CD14-positive monocyte (primary cell): ENCODE measurements around the gene VSX1. TPM values are rescaled to one million over a fixed set of nuclear protein-coding genes. Genes with fewer than 3 reads are reported as not detected.

Experiments
- DNase-seq, 3 donors: peaks; one replicate each; pipeline ENCODE4 v3.0.0-alpha.2; 2011 to 2022
- H2AFZ ChIP-seq: 2 replicates; pipeline ENCODE4 v1.6.0; 2012; ENCODE audit warnings: mild to moderate bottlenecking, low read depth, low read length, inconsistent platforms; ENCODE audit not compliant: insufficient read depth, poor library complexity, severe bottlenecking
- H3K27ac ChIP-seq, 2 donors: 1 replicate in 1 of 2; 2 replicates in 1 of 2; pipeline ENCODE4 v1.5.1; 2012 to 2013; ENCODE audit warnings: low read length in 2 of 2, control low read depth in 1 of 2, inconsistent platforms in 1 of 2, low read depth in 1 of 2, mild to moderate bottlenecking in 1 of 2
- H3K27me3 ChIP-seq, 2 donors: one replicate each; pipeline versions ENCODE4 v1.6.0 to v1.6.1; 2011 to 2013; ENCODE audit warnings: low read length in 2 of 2; ENCODE audit not compliant: control insufficient read depth in 2 of 2, insufficient read depth in 2 of 2
- H3K36me3 ChIP-seq, 2 donors: replicated peaks in 1 of 2; 1 replicate in 1 of 2; 2 replicates in 1 of 2; pipeline versions ENCODE4 v1.5.1 to v1.6.1; 2012 to 2013; ENCODE audit warnings: low read length in 2 of 2, control low read depth in 1 of 2, inconsistent platforms in 1 of 2, mild to moderate bottlenecking in 1 of 2; ENCODE audit not compliant: insufficient read depth in 2 of 2, control insufficient read depth in 1 of 2
- H3K4me1 ChIP-seq, 2 donors: 1 replicate in 1 of 2; 2 replicates in 1 of 2; pipeline versions ENCODE4 v1.5.1 to v1.6.1; 2012 to 2013; ENCODE audit warnings: low read length in 2 of 2, control low read depth in 1 of 2, inconsistent platforms in 1 of 2, mild to moderate bottlenecking in 1 of 2, moderate library complexity in 1 of 2; ENCODE audit not compliant: insufficient read depth in 2 of 2, control insufficient read depth in 1 of 2
- H3K4me2 ChIP-seq: replicated peaks from 2 replicates; pipeline ENCODE3; 2012; ENCODE audit warnings: low read length, moderate library complexity, mild to moderate bottlenecking; ENCODE audit not compliant: poor library complexity, severe bottlenecking; ENCODE audit errors: extremely low read depth
- H3K4me3 ChIP-seq, 3 experiments: fragments of 200-600 bp in 1 of 3; sonication (generic) in 1 of 3; replicated peaks in 1 of 3; 1 replicate in 2 of 3; 2 replicates in 1 of 3; pipeline ENCODE4 v1.5.1; 2011 to 2013; ENCODE audit warnings: low read length in 3 of 3, mild to moderate bottlenecking in 3 of 3, control low read depth in 2 of 3, low read depth in 2 of 3, inconsistent platforms in 1 of 3, moderate library complexity in 1 of 3
- H3K79me2 ChIP-seq: 2 replicates; pipeline ENCODE4 v1.6.0; 2012; ENCODE audit warnings: mild to moderate bottlenecking, control low read depth, inconsistent platforms, low read length, moderate library complexity; ENCODE audit not compliant: insufficient read depth
- H3K9ac ChIP-seq: 2 replicates; pipeline ENCODE4 v1.6.0; 2017; ENCODE audit warnings: low read length, mild to moderate bottlenecking; ENCODE audit not compliant: insufficient read depth, poor library complexity, severe bottlenecking
- H3K9me3 ChIP-seq, 2 donors: replicated peaks in 1 of 2; 1 replicate in 1 of 2; 2 replicates in 1 of 2; pipeline versions ENCODE4 v1.5.1 to v1.6.1; 2012 to 2013; ENCODE audit warnings: low read length in 2 of 2, control low read depth in 1 of 2; ENCODE audit not compliant: control insufficient read depth in 1 of 2, insufficient read depth in 1 of 2
- H4K20me1 ChIP-seq: 2 replicates; pipeline ENCODE4 v1.6.0; 2012; ENCODE audit warnings: mild to moderate bottlenecking, low read length, control low read depth, moderate library complexity; ENCODE audit not compliant: insufficient read depth
- H3K27ac Mint-ChIP-seq, 7 donors: one replicate each; pipeline ENCODE4 v1.8.0; 2020; ENCODE audit warnings: mild to moderate bottlenecking in 7 of 7, mixed read lengths in 7 of 7, moderate library complexity in 6 of 7, inconsistent platforms in 2 of 7
- H3K27me3 Mint-ChIP-seq, 3 donors: one replicate each; pipeline ENCODE4 v1.8.0; 2021 to 2022; ENCODE audit warnings: low read depth in 3 of 3, mild to moderate bottlenecking in 3 of 3, mixed read lengths in 3 of 3, moderate library complexity in 3 of 3, inconsistent platforms in 1 of 3
- H3K36me3 Mint-ChIP-seq, 2 donors: one replicate each; pipeline ENCODE4 v1.8.0; 2020; ENCODE audit warnings: mixed read lengths in 2 of 2, inconsistent platforms in 1 of 2, mild to moderate bottlenecking in 1 of 2
- H3K4me1 Mint-ChIP-seq: one replicate; pipeline ENCODE4 v1.8.0; 2020; ENCODE audit warnings: mild to moderate bottlenecking, mixed read lengths
- H3K4me3 Mint-ChIP-seq, 2 donors: one replicate each; pipeline ENCODE4 v1.8.0; 2020; ENCODE audit warnings: mild to moderate bottlenecking in 2 of 2, mixed read lengths in 2 of 2, moderate library complexity in 1 of 2
- H3K9me3 Mint-ChIP-seq, 7 donors: one replicate each; pipeline ENCODE4 v1.8.0; 2020 to 2022; ENCODE audit warnings: mixed read lengths in 7 of 7, mild to moderate bottlenecking in 6 of 7, moderate library complexity in 6 of 7, inconsistent platforms in 2 of 7
- CTCF ChIP-seq: fragments of 200-600 bp; IDR thresholded peaks from one replicate; pipeline ENCODE4 v1.8.0; 2022; ENCODE audit warnings: antibody characterized with exemption, mild to moderate bottlenecking
- WGBS: methylation state at CpG from one replicate; pipeline ENCODE4 v1.1.5; 2013; ENCODE audit warnings: missing lambda C conversion rate; ENCODE audit not compliant: insufficient coverage; 5-methylcytosine and 5-hydroxymethylcytosine counted together
- intact Hi-C, 2 donors: fragments of 100-400 bp; cut with micrococcal nuclease; formaldehyde crosslinking; loops; one replicate each; pipeline versions ENCODE4 v1.15.0 to v1.15.1; 2023
- polyA plus RNA-seq, 3 donors: library from polyadenylated mRNA; depleted of rRNA in 1 of 3; unstranded in 2 of 3; stranded (reverse) in 1 of 3; fragments of 300-500 nt in 2 of 3; fragments of >200 nt in 1 of 3; fragmentation: Illumina TruSeq in 2 of 3; gene quantifications; 1 replicate in 2 of 3; 2 replicates in 1 of 3; pipeline ENCODE4 v1.2.3, GENCODE V29; 2012 to 2021

The VSX1 gene
- polyA plus RNA-seq, 3 donors = not detected

- Histone ChIP-seq H3K4me2 (peak overlapping the region; percentile 45), H3K9me3 (no peaks in the 10 kb centered on the region), H3K79me2 (peaks cover 6% of the 10 kb centered on the region), H3K4me1 (peaks cover 15 to 20% of the 10 kb centered on the region in 2 donors), H2AFZ (peak overlapping the region; percentile 78), H3K36me3 (peaks cover 22 to 32% of the 10 kb centered on the region in 2 donors), H3K27ac (peak overlapping the region; percentile 81), H3K4me3 (no peak overlapping the region), H4K20me1 (peaks cover 7% of the 10 kb centered on the region), H3K27me3 (no peaks in the 10 kb centered on the region), H3K9ac (peak overlapping the region; percentile 28)
- intact Hi-C loops = no loop called here
- Mint-ChIP-seq H3K4me1 (peaks cover 16% of the 10 kb centered on the region), H3K27ac (peak overlapping the region; percentile 66 to 91 (median 82)), H3K27me3 (no peaks in the 10 kb centered on the region), H3K4me3 (no peak overlapping the region), H3K9me3 (no peaks in the 10 kb centered on the region), H3K36me3 (peaks cover 24 to 35% of the 10 kb centered on the region in 2 donors)
- DNase-seq = no peak
- WGBS = 83% methylated on average over 8 of the region's 9 CpGs
- TF ChIP-seq CTCF = no peak
Observed at GRCh38 chr20:25043499-25044260, 38.3 kb downstream of the VSX1 start.

- 44% methylated on average over 8 of the region's 14 CpGs for WGBS
- H4K20me1 ChIP-seq = peaks cover 14% of the 10 kb centered on the region
- H3K27ac ChIP-seq = peak overlapping the region; percentile 81
- no peaks in the 10 kb centered on the region for H3K9me3 ChIP-seq
- H3K27me3 ChIP-seq = no peaks in the 10 kb centered on the region
- H3K79me2 ChIP-seq = peaks cover 3% of the 10 kb centered on the region
- H3K27ac Mint-ChIP-seq = peak overlapping the region; percentile 76 to 91 (median 89)
- peaks cover 17 to 26% of the 10 kb centered on the region in 2 donors for H3K36me3 ChIP-seq
- H2AFZ ChIP-seq = peak overlapping the region; percentile 78
- peak overlapping the region; percentile 45 for H3K4me2 ChIP-seq
- intact Hi-C loops = no loop called here
- peaks cover 15 to 20% of the 10 kb centered on the region in 2 donors for H3K4me1 ChIP-seq
- H3K4me3 Mint-ChIP-seq = peak overlapping the region; percentile 16 to 53
- peaks cover 21 to 32% of the 10 kb centered on the region in 2 donors for H3K36me3 Mint-ChIP-seq
- peak overlapping the region in 1 of 3 experiments; percentile 27 for H3K4me3 ChIP-seq
- DNase-seq = peak; percentile 67 to 77 (median 69)
- no peak for TF ChIP-seq CTCF
- H3K27me3 Mint-ChIP-seq = no peaks in the 10 kb centered on the region
- H3K4me1 Mint-ChIP-seq = peaks cover 19% of the 10 kb centered on the region
- no peaks in the 10 kb centered on the region for H3K9me3 Mint-ChIP-seq
- H3K9ac ChIP-seq = peak overlapping the region; percentile 28
Observed at GRCh38 chr20:25042531-25043498, 39.1 kb downstream of the VSX1 start.
